Peyer's patch (tissue), 4 donors: ENCODE measurements around the gene CCZ1.
"Not testable (repeated sequence)": the region's sequence is repeated elsewhere in the genome, so short reads cannot be mapped to it uniquely, and the experiment has no call there.

ENCODE experiments used
- POLR2A ChIP-seq, 2 donors: fragments of 450-650 bp; IDR thresholded peaks; one replicate each; pipeline ENCODE4 v1.5.1; 2017; ENCODE audit warnings: antibody characterized with exemption in 2 of 2, mild to moderate bottlenecking in 2 of 2, moderate library complexity in 2 of 2
- TF ChIP-seq, protein P1 (sequence below), 6 experiments: fragments of 450-650 bp in 4 of 6; fragments of 200-600 bp in 2 of 6; sonication (generic) in 1 of 6; IDR thresholded peaks; one replicate each; pipeline ENCODE4 v1.5.1; 2017 to 2019; ENCODE audit warnings: antibody characterized with exemption in 6 of 6, mild to moderate bottlenecking in 3 of 6, moderate library complexity in 1 of 6

DNA sequence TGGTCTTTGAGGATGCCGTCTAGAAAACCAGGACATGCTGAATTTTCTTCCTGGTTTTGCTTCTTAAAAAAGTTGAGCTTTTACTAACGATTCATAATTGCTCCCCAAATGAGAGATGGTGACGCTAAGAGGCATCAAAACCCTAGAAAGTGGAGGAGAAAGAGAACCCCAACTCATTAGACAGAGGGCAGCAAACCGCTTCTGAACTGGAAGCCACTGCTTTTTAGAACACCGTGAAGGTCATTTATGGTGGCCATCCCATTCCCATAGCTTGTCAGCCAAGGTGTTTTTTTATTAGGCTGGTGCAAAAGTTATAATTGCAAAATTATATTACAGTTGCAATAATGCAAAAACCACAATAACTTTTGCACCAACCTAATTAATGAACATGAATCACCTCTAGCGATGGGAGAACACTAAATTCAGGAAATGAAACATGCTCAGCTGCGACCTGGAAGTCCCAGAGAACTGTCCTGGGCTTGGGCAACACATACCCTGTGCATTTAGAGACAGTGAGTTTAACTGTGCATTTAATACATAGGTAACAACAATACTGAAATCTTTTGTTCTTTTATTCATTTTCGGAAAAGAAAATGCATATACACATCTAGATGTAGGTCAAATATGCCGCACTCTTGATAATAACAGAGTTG lies 33.1 kb upstream of the CCZ1 start:
- TF ChIP-seq, protein P1, sequence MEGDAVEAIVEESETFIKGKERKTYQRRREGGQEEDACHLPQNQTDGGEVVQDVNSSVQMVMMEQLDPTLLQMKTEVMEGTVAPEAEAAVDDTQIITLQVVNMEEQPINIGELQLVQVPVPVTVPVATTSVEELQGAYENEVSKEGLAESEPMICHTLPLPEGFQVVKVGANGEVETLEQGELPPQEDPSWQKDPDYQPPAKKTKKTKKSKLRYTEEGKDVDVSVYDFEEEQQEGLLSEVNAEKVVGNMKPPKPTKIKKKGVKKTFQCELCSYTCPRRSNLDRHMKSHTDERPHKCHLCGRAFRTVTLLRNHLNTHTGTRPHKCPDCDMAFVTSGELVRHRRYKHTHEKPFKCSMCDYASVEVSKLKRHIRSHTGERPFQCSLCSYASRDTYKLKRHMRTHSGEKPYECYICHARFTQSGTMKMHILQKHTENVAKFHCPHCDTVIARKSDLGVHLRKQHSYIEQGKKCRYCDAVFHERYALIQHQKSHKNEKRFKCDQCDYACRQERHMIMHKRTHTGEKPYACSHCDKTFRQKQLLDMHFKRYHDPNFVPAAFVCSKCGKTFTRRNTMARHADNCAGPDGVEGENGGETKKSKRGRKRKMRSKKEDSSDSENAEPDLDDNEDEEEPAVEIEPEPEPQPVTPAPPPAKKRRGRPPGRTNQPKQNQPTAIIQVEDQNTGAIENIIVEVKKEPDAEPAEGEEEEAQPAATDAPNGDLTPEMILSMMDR (IDR thresholded peaks at IDR 0.05): not testable (repeated sequence)
- not testable (repeated sequence) for TF ChIP-seq POLR2A (IDR thresholded peaks at IDR 0.05)
